ENCODE data around the gene XRCC1. TPM values are rescaled to one million over a fixed set of nuclear protein-coding genes. Genes with fewer than 3 reads are reported as not detected.
"Not testable (repeated sequence)": the region's sequence is repeated elsewhere in the genome, so short reads cannot be mapped to it uniquely, and the experiment has no call there.

The XRCC1 gene
- total RNA-seq, 1 donor from 2014 or later, result 29.2 TPM

DNA sequence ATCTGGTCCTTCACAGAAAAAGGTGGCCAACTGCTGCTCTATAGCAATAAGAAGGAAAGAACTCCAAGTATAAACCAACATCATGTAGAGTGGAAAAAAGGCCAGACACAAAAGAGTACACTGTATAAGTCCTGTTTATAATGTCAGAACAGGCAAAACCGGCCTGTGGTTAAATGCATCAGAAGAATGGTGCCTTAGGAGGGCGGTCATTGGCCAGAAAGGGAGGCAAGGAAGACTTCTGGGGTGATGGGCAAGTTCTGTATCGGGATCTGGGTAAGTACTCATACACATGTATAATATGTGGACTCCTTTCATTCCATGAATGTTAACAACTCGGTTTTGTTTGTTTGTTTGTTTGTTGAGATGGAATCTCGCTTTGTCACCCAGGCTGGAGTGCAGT lies 52.4 kb downstream of the XRCC1 start:
- no peak for DNase-seq (ENCODE audit: low read depth)

DNA sequence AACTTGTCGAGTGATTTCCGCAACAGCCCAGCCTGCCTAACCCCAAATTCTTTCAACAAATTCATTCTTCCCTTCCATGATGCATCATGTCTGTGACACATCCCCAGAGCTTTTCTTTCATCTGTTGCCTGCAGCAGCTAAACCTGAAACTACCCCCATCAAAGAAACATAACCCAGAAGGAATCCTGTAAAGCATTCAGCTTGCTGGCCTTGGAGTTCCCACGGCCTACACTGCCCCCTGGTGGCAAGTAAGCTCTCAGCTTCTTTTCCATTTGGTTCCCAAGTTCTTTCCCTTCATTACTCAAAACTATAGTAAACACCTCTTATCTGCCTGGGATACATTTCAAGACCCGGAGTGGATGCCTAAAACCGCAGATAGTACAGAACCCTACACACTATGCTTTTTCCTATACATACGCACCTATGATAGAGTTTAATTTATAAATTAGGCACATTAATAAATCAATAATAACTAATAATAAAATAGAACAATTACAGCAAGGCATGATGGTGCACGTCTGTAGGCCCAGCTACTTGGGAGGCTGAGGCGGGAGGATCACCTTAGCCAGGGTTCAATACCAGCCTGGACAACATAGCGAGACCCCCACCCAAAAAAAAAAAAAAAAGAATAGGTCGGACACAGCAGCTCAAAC lies 55.8 kb downstream of the XRCC1 start:
- peak; percentile 89 for DNase-seq (ENCODE audit: low read depth)

GRCh38 chr19:43518051-43518450 lies 57.3 kb downstream of the XRCC1 start:
- DNase-seq (ENCODE audit: low read depth), result peak; percentile 26

DNA sequence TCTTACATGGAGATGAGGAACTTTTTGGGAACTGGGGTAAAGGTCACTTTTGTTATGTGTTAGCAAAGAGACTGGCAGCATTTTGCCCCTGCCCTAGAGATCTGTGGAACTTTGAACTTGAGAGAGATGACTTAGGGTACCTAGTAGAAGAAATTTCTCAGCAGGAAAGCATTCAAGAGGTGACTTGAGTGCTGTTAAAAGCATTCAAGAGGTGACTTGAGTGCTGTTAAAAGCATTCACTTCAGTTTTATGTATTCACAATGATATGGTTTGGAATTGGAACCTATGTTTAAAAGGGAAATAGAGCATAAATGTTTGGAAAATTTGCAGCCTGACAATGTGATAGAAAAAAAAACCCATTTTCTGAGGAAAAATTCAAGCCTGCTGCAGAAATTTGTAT lies 62.9 kb downstream of the XRCC1 start:
- DNase-seq (ENCODE audit: low read depth), result not testable (repeated sequence)

DNA sequence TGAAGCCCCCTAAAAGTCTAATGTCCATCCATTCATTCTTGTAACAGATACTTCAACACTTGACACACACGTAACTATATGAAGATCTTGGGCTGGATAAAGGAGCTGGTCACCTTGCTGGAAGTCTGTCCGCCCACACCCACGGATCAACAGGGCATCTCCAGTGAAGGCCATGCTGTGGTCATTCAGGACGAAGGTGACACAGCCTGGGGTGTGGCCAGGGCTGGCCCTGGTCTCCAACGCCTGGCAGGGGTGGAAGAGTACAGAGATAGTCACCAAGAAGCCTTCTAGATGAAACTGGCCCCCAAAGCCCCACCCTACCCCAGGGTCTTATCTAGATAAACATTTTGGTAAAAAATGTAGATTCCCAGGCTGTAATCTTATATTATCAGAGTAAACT lies 64.0 kb downstream of the XRCC1 start:
- DNase-seq (ENCODE audit: low read depth), result no peak

DNA sequence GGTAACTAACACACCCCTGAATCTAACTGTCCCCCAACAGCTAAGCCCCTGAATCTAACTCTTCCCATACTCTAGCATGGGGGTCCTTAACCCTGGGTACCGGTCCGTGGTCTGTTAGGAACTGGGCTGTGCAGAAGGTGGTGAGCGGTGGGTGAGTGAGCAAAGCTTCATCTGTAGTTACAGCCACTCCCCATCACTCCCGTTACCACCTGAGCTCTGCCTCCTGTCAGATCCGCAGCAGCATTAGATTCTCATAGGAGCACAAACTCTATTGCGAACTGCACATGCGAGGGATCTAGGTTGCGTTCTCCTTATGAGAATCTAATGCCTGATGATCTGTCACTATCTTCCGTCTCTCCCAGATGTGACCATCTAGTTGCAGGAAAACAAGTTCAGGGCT lies 64.6 kb downstream of the XRCC1 start:
- no peak for DNase-seq (ENCODE audit: low read depth)

GRCh38 chr19:43507880-43508279 lies 67.4 kb downstream of the XRCC1 start:
- no peak for DNase-seq (ENCODE audit: low read depth)

DNA sequence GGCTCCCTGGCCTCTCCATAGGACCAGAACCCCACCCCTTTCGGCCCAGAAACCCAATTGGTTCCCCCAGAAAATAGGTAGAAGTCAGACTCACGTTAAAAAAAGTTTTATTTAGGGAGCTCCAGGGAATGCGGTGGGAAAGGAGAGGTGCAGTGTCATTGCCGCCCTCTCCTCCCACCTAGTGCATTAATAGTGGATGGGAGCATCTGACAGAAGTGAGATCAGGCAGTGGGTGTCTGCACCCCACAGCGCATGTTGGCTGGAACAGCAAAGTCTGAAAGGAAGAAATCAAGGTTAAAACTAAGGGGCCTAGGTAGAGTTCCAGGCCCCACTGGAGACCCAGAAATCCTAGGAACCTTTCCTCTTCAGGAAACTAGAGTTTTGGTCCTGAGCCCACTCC lies 68.7 kb downstream of the XRCC1 start:
- no peak for DNase-seq (ENCODE audit: low read depth)

- no peak for DNase-seq (ENCODE audit: low read depth)
Measured at GRCh38 chr19:43505941-43506340, 69.4 kb downstream of the XRCC1 start.

DNA sequence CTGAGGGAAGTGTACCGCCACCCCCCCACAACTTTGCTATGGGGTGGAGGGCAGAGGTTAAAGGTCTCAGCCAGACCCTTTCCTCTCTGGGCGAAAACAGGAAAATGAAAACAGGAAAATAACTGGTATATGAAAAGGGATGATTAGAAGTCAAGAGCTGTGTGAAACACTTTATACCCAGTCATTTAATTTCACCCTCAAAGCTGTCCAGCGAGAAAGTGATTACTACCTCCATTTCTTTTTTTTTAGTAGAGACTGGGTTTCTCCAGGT lies 70.2 kb downstream of the XRCC1 start:
- DNase-seq (ENCODE audit: low read depth), result no peak

GRCh38 chr19:43504426-43505185 lies 70.7 kb downstream of the XRCC1 start, which contains the start of gene PHLDB3:
Gene PHLDB3, minus strand, starts transcription at chr19:43504746. Its CDS starts 628 bp downstream, at chr19:43504118.
- DNase-seq (ENCODE audit: low read depth), result peak; percentile 45

DNA sequence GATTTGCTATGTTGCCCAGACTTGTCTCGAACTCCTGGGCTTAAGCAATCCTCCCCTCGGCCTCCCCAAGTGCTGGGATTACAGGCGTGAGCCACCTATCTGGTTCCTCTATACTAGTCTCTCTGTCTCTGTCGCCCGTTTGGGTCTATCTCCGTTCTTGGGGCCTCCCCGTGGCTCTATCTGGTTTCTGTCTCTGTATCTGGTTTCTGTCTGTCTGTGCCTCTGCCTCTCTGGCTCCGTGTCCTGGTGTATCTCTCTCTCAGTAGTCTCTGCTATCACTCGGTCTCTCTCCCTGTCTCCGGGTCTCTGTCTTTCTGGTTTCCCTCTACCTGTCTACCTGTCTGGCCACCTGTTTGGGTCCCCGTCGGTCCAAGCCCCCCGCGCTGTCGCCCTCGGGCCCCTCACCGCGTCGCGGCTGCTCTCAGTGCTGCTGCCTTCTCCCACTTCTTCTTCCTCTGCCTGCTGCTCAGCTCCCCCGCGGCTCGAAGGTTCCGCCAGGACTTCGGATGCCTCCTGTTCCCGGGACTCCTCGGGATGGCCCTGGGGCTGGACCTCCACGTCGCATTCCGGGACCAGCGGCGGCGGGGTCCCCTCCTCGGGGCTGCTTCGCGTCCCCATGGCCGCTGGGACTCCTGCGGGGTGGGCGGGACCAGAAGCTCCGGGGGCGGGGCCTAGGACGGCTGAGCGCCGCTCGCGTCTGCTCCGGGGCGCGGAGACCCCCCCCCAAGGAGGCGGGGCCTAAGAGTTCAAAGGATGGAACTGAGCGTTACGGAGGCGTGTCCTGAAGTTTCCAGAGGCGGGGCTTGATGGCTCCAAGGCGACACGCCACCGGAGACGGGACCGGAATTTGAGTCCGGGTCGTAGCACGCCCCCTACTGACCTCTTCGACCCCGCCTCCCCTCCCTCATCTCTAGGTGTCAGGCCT lies 71.6 kb downstream of the XRCC1 start:
- DNase-seq (ENCODE audit: low read depth), result peak; percentile 96

DNA sequence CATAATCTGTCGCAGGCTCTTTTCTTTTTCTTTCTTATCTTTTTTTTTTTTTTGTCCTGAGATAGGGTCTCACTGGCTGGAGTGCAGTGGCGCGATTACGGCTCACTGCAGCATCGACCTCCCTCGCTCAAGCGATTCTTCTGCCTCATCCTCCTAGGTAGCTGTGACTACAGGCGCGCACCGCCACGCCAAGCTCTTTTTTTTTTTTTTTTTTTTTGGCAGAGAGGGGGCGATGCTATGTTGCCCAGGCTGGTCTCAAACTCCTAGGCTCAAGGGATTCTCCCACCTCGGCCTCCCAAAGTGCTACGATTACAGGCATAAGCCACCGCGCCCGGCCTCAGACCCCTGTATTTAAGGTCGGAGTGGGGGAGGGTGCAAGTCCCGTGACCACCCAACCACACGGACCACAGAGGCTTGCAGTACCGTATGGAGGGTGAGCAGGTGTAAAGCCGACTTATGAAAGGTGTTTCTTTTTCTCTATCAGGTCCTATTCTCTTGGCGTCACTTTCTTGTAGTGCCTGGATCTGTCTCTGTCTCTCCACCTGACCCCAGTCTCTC lies 72.8 kb downstream of the XRCC1 start:
- DNase-seq (ENCODE audit: low read depth), result no peak

GRCh38 chr19:43501661-43502418 lies 73.5 kb downstream of the XRCC1 start:
- no peak for DNase-seq (ENCODE audit: low read depth)

DNA sequence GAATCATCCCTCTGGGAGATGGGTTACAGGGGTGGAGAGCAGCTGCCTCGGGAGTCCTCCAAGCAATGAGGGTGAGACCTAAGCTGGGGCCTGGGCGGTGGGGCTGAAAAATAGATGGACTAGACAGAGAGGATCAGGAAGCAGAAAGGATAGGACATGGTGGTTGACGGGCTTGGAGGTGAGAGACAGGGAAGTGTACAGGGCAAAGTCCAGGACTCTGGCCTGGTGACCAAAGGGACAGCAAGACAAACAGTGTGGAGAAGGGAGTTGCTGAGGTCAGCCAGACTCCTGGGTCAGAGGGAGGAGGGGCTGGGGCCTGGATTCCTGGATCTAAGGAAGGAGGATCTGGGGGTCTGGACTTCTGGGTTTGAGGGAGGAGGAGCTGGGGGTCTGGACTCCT lies 76.3 kb downstream of the XRCC1 start:
- no peak for DNase-seq (ENCODE audit: low read depth)

DNA sequence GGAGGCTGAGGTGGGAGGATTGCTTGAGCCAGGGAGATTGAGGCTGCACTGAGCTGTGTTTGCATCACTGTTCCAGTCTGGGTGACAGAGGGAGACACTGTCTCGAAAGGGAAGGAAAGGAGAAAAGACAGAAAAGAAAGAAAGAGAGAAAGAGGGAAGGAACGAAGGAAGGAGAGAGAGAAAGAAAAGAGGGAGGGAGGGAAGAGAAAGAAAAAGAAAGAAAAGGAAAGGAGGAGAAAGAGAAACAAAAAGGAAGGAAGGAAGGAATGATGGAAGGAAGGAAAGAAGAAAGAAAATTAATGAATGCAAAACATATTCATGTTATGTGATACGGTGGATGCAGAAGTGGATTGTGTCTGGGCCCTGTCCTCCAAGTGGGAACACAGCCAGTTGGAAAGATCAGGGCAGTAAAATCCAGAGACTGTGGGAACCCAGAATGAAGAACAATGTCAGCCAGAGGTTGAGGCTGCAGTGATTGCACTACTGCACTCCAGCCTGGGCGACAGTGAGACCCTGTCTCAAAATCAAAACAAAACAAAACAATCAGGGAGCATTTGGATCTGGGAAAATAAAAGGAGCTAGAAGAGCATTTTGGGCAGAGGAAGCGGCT lies 77.0 kb downstream of the XRCC1 start:
- DNase-seq (ENCODE audit: low read depth), result no peak

DNA sequence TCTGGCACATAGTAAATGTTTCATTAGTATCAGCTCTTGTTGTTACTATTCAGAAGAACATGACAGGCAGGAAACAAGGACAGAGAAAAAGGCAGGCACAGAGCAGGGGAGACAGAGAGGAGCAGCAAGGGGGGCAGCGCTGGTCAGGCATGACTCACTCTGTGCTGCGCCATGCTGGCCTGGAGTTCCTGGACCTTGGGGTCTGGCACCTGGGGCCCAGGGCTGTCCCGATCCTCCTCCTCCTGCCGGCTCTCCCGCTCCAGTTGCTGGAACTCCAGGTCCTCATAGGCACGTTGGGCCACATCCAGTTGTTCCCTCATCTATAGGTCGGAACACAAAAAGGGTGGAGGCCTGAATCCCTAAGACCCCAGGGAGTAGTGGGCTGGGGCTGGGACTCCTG lies 78.4 kb downstream of the XRCC1 start:
- DNase-seq (ENCODE audit: low read depth), result no peak

- DNase-seq (ENCODE audit: low read depth), result no peak
Measured at GRCh38 chr19:43495082-43495481, 80.2 kb downstream of the XRCC1 start.

All from myocyte (in vitro differentiated cells).